Endothelial cell of umbilical vein (primary cell): ENCODE measurements around the gene FLT4. TPM values are rescaled to one million over a fixed set of nuclear protein-coding genes. Genes with fewer than 3 reads are reported as not detected.

ENCODE experiments used
- BruUV-seq: library from RNA; stranded (reverse); fragments of 400-500 nt; replicated peaks from 2 replicates; lab custom pipeline; 2021; lab: Mats Ljungman, UMichigan
- CTCF ChIA-PET: fragments of 300-600, 350-600 bp; sonication (Branson Sonifier 250); formaldehyde crosslinking; loops from one replicate; lab custom pipeline; 2021; ENCODE audit warnings: antibody characterized with exemption, inconsistent platforms; lab: Charles Lee
- POLR2A ChIA-PET: fragments of 300-600, 350-600 bp; sonication (Branson Sonifier 250); formaldehyde crosslinking; loops from one replicate; lab custom pipeline; 2021; ENCODE audit warnings: antibody characterized with exemption, inconsistent platforms; lab: Charles Lee
- DNase-seq: peaks from one replicate; pipeline ENCODE4 v3.0.0-alpha.2; 2011; ENCODE audit warnings: low read depth, low spot score
- FAIRE-seq: peaks from 2 replicates; lab custom pipeline; 2011; peaks lifted over from hg19 to GRCh38; lab: Jason Lieb, UNC
- H2AFZ ChIP-seq: 2 replicates; pipeline ENCODE4 v1.6.0; 2012; ENCODE audit warnings: low read depth, low read length, control low read depth, inconsistent platforms
- H3K27ac ChIP-seq: 2 replicates; pipeline ENCODE4 v1.5.1; 2011; ENCODE audit warnings: low read depth, mild to moderate bottlenecking, control low read depth, low read length, moderate library complexity; ENCODE audit not compliant: insufficient read depth
- H3K27me3 ChIP-seq, 2 experiments: 2 replicates each; pipeline versions ENCODE4 v1.6.0 to v1.6.1; 2011; ENCODE audit warnings: low read length in 2 of 2, mixed read lengths in 1 of 2; ENCODE audit not compliant: control insufficient read depth in 2 of 2, insufficient read depth in 2 of 2
- H3K36me3 ChIP-seq, 2 experiments: 2 replicates in 1 of 2; 3 replicates in 1 of 2; pipeline ENCODE4 v1.5.1; 2011; ENCODE audit warnings: low read length in 2 of 2, mild to moderate bottlenecking in 1 of 2, moderate library complexity in 1 of 2; ENCODE audit not compliant: control insufficient read depth in 2 of 2, insufficient read depth in 2 of 2; ENCODE audit errors: extremely low read depth in 1 of 2
- H3K4me1 ChIP-seq: 3 replicates; pipeline ENCODE4 v1.5.1; 2011; ENCODE audit warnings: mild to moderate bottlenecking, low read length; ENCODE audit not compliant: control insufficient read depth, insufficient read depth; ENCODE audit errors: extremely low read depth
- H3K4me2 ChIP-seq: 2 replicates; pipeline ENCODE4 v1.6.1; 2011; ENCODE audit warnings: low read length, control low read depth, mixed read lengths; ENCODE audit not compliant: insufficient read depth
- H3K4me3 ChIP-seq, 3 experiments: fragments of 200-600 bp in 1 of 3; sonication (generic), shearing (Covaris generic) in 1 of 3; replicated peaks in 1 of 3; 2 replicates each; pipeline ENCODE4 v1.5.1; 2011 to 2016; ENCODE audit warnings: control low read depth in 3 of 3, low read length in 3 of 3, mild to moderate bottlenecking in 2 of 3, inconsistent platforms in 1 of 3, low read depth in 1 of 3, moderate library complexity in 1 of 3; ENCODE audit not compliant: insufficient read depth in 1 of 3
- H3K79me2 ChIP-seq: 2 replicates; pipeline ENCODE4 v1.6.0; 2012; ENCODE audit warnings: low read length, inconsistent platforms; ENCODE audit not compliant: control insufficient read depth, insufficient read depth
- H3K9ac ChIP-seq: replicated peaks from 2 replicates; pipeline ENCODE3; 2011; ENCODE audit warnings: low read length, control low read depth; ENCODE audit not compliant: insufficient read depth; ENCODE audit errors: extremely low read depth
- H3K9me1 ChIP-seq: replicated peaks from 3 replicates; pipeline ENCODE4 v1.6.0; 2011; ENCODE audit warnings: mild to moderate bottlenecking, low read length; ENCODE audit not compliant: control insufficient read depth, insufficient read depth; ENCODE audit errors: extremely low read depth
- H3K9me3 ChIP-seq: replicated peaks from 2 replicates; pipeline ENCODE4 v1.5.1; 2012; ENCODE audit warnings: low read length, inconsistent platforms; ENCODE audit not compliant: control insufficient read depth, insufficient read depth
- H4K20me1 ChIP-seq: replicated peaks from 2 replicates; pipeline ENCODE3; 2011; ENCODE audit warnings: mild to moderate bottlenecking, low read length; ENCODE audit not compliant: control insufficient read depth, insufficient read depth; ENCODE audit errors: extremely low read depth
- EZH2 ChIP-seq: IDR thresholded peaks from 2 replicates; pipeline ENCODE4 v1.6.1; 2012; ENCODE audit warnings: borderline replicate concordance, low read depth, mild to moderate bottlenecking, moderate library complexity, low read length, inconsistent platforms; ENCODE audit not compliant: severe bottlenecking
- JUN ChIP-seq: IDR thresholded peaks from 2 replicates; pipeline ENCODE4 v1.6.1; 2011; ENCODE audit warnings: borderline replicate concordance, low read depth; ENCODE audit not compliant: insufficient read length, insufficient read depth
- MYC ChIP-seq: IDR thresholded peaks from one replicate; pipeline ENCODE4 v1.6.1; 2011; ENCODE audit warnings: mild to moderate bottlenecking, low read depth, low read length
- POLR2A ChIP-seq: IDR thresholded peaks from 2 replicates; pipeline ENCODE4 v1.6.1; 2012; ENCODE audit warnings: low read depth, mild to moderate bottlenecking, control low read depth, low read length
- POLR2AphosphoS5 ChIP-seq: IDR thresholded peaks from 2 replicates; pipeline ENCODE4 v1.6.1; 2012; ENCODE audit warnings: low read depth, mild to moderate bottlenecking, control low read depth, low read length, moderate library complexity; ENCODE audit not compliant: insufficient read depth
- dilution Hi-C: fragments of 300-500 bp; cut with MboI; formaldehyde crosslinking; loops from one replicate; pipeline ENCODE4 v1.15.0; 2019; ENCODE audit warnings: low sequenced_read_pairs; ENCODE audit not compliant: extremely low pct_ligation_motif_present
- intact Hi-C: fragments of 100-400 bp; cut with micrococcal nuclease; formaldehyde crosslinking; loops from one replicate; pipeline ENCODE4 v1.10.0; 2022
- polyA plus RNA-seq, 4 experiments: library from polyadenylated mRNA; depleted of rRNA in 3 of 4; stranded (reverse) in 3 of 4; unstranded in 1 of 4; fragments of >200 nt; gene quantifications; 2 replicates each; pipeline versions ENCODE4 v1.2.1 to v1.2.3, GENCODE V29; 2011 to 2012; ENCODE audit warnings: missing spikeins in 1 of 4
- total RNA-seq: library from RNA; stranded (reverse); gene quantifications from 2 replicates; pipeline ENCODE4 v1.2.3, GENCODE V29; 2021
- TF ChIP-seq, protein P1 (sequence below), 2 donors: IDR thresholded peaks; 1 replicate in 1 of 2; 2 replicates in 1 of 2; pipeline ENCODE4 v1.5.1; 2011; ENCODE audit warnings: low read length in 2 of 2, mild to moderate bottlenecking in 2 of 2, moderate library complexity in 2 of 2, control low read depth in 1 of 2, inconsistent platforms in 1 of 2, low read depth in 1 of 2; ENCODE audit not compliant: insufficient read depth in 1 of 2; ENCODE audit errors: extremely low read depth in 1 of 2

FLT4 gene
- total and polyA plus RNA-seq, 2 donors (not counting 3 experiments of a cell fraction or from before 2014, with no cell fraction given): 44.4 to 71.5 TPM

GRCh38 chr5:180683220-180683922, 34.0 kb upstream of the FLT4 start:
- Histone ChIP-seq H3K4me2 (no peak overlapping the region), H3K79me2 (no peaks in the 10 kb centered on the region), H2AFZ (no peak overlapping the region), H3K4me3 (no peak overlapping the region), H3K9me1 (no peaks in the 10 kb centered on the region), H3K36me3 (no peaks in the 10 kb centered on the region), H3K9me3 (no peaks in the 10 kb centered on the region), H4K20me1 (no peaks in the 10 kb centered on the region), H3K4me1 (no peaks in the 10 kb centered on the region), H3K27me3 (no peaks in the 10 kb centered on the region), H3K27ac (no peak overlapping the region), H3K9ac (no peak overlapping the region)
- CTCF ChIA-PET: interaction anchor here (0.7 kb wide), 1 partner anchor 186 kb away, joined by 3 read pairs; no protein-coding TSS in a partner anchor
- TF ChIP-seq, protein P1, sequence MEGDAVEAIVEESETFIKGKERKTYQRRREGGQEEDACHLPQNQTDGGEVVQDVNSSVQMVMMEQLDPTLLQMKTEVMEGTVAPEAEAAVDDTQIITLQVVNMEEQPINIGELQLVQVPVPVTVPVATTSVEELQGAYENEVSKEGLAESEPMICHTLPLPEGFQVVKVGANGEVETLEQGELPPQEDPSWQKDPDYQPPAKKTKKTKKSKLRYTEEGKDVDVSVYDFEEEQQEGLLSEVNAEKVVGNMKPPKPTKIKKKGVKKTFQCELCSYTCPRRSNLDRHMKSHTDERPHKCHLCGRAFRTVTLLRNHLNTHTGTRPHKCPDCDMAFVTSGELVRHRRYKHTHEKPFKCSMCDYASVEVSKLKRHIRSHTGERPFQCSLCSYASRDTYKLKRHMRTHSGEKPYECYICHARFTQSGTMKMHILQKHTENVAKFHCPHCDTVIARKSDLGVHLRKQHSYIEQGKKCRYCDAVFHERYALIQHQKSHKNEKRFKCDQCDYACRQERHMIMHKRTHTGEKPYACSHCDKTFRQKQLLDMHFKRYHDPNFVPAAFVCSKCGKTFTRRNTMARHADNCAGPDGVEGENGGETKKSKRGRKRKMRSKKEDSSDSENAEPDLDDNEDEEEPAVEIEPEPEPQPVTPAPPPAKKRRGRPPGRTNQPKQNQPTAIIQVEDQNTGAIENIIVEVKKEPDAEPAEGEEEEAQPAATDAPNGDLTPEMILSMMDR (IDR thresholded peaks at IDR 0.05; ENCODE audit: extremely low read depth in 1 of 2, insufficient read depth in 1 of 2, low read depth in 1 of 2, low read length in 2 of 2): no peak
- TF ChIP-seq EZH2 (no peak), JUN (no peak), POLR2AphosphoS5 (no peak), POLR2A (no peak), MYC (no peak)
- FAIRE-seq (no peak), DNase-seq (no peak)
- dilution Hi-C loops: no loop called here
- BruUV-seq: no TSS peak
- POLR2A ChIA-PET: no interaction called here
- intact Hi-C loops: no loop called here
